ENCODE data around the gene RYR2. TPM values are rescaled to one million over a fixed set of nuclear protein-coding genes. Genes with fewer than 3 reads are reported as not detected.

RYR2 gene
- total RNA-seq, 6 donors from 2014 or later: 1.8 to 23.0 (median 3.7) TPM

DNA sequence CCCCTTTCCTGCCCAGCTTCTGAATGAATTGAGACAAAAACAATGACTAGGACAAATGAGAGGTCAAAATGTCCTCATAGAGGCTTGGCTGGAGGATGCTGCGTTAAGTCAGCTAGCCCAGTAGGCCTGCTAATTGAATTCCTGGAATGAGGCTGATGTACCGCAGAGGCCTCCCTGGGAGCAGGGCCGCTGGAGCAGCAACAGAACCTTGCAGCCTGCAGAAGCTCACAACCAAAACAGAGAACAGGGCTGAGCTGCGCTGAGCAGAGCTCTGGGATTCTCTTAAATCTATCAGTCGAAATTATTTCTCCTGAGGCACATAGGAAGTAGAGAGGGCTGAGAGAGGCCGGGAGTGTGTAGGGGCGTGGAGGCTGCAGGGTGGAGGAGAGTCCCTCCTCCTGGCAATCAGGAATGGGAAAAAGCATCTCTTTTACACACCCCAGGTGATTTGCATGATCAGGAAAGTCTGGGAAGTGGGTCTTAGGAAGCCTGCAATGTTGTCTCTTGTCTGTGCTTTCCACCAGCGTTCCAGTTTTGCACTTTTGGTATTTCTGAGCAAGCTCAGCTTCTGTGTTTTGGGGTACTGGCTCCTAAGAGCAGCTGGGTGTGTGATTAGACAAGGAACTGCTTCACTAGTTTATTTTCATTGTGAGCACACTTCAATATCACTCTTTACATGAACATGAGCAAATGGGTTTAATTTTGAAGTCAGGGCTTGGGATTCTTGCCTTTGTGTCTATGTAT lies 66.5 kb downstream of the RYR2 start:
- no peak for DNase-seq
- Histone ChIP-seq H3K9me3 (no peaks in the 10 kb centered on the region), H3K4me1 (no peaks in the 10 kb centered on the region), H3K36me3 (no peaks in the 10 kb centered on the region), H3K27me3 (no peaks in the 10 kb centered on the region), H3K4me3 (no peak overlapping the region), H3K27ac (no peak overlapping the region)
- WGBS, 2 donors: 54 to 68% methylated on average over 7 to 8 of the region's 8 CpGs
- no peak for TF ChIP-seq POLR2AphosphoS5 (IDR thresholded peaks at IDR 0.05)
- TF ChIP-seq POLR2A (IDR thresholded peaks at IDR 0.05): no peak
- TF ChIP-seq CTCF (IDR thresholded peaks at IDR 0.05): no peak
- no peak for TF ChIP-seq EP300 (IDR thresholded peaks at IDR 0.05)
- ATAC-seq (ENCODE audit: low FRiP score in 2 of 2): no peak

- no peak overlapping the region for H3K27ac ChIP-seq
- WGBS, 2 donors: 66 to 69% methylated on average over 2 of the region's 2 CpGs
- DNase-seq (no peak), ATAC-seq (ENCODE audit: low FRiP score in 2 of 2) (no peak)
- no peak for TF ChIP-seq CTCF (IDR thresholded peaks at IDR 0.05)
- no peak for TF ChIP-seq EP300 (IDR thresholded peaks at IDR 0.05)
- TF ChIP-seq POLR2A (IDR thresholded peaks at IDR 0.05): no peak
- no peak for TF ChIP-seq POLR2AphosphoS5 (IDR thresholded peaks at IDR 0.05)
- H3K27me3 ChIP-seq: no peaks in the 10 kb centered on the region
- no peaks in the 10 kb centered on the region for H3K36me3 ChIP-seq
- H3K9me3 ChIP-seq: no peaks in the 10 kb centered on the region
- H3K4me1 ChIP-seq: no peaks in the 10 kb centered on the region
- no peak overlapping the region for H3K4me3 ChIP-seq
These were observed 69.8 kb downstream of the RYR2 start for GRCh38 chr1:237111807-237112206.

DNA sequence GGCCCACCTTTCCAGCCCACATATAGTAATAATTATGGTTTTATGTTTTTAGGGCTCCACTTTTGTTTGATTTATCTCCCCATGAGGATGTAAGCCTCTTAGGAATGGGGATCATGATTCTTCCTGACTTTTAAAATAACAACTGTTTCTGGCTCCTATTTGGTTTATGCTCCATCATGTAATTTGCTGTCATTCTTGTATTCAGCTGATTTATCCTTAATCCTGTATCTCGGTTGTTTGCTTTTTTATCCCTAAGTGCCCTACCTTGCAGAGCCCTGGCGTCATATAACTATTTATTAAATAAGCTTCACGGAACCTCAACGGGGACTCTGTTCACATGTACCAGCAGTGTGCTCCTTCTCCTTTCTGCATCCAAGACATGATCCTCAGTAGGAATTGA lies 70.7 kb downstream of the RYR2 start:
- WGBS, 2 donors: 65 to 72% methylated on average over 4 of the region's 4 CpGs
- H3K27ac ChIP-seq: no peak overlapping the region
- no peaks in the 10 kb centered on the region for H3K36me3 ChIP-seq
- H3K27me3 ChIP-seq: no peaks in the 10 kb centered on the region
- H3K9me3 ChIP-seq: no peaks in the 10 kb centered on the region
- no peaks in the 10 kb centered on the region for H3K4me1 ChIP-seq
- TF ChIP-seq POLR2A (IDR thresholded peaks at IDR 0.05) (no peak), CTCF (IDR thresholded peaks at IDR 0.05) (no peak), POLR2AphosphoS5 (IDR thresholded peaks at IDR 0.05) (no peak)
- no peak for DNase-seq
- no peak overlapping the region for H3K4me3 ChIP-seq
- no peak for ATAC-seq (ENCODE audit: low FRiP score in 2 of 2)

- Histone ChIP-seq H3K27me3 (no peaks in the 10 kb centered on the region), H3K4me3 (no peak overlapping the region), H3K27ac (no peak overlapping the region), H3K4me1 (no peaks in the 10 kb centered on the region), H3K9me3 (no peaks in the 10 kb centered on the region), H3K36me3 (no peaks in the 10 kb centered on the region)
- TF ChIP-seq POLR2A (IDR thresholded peaks at IDR 0.05) (no peak), EP300 (IDR thresholded peaks at IDR 0.05) (no peak), POLR2AphosphoS5 (IDR thresholded peaks at IDR 0.05) (no peak), CTCF (IDR thresholded peaks at IDR 0.05) (no peak)
- WGBS, 2 donors: 77 to 93% methylated on average over 4 to 6 of the region's 6 CpGs
- DNase-seq (no peak), ATAC-seq (ENCODE audit: low FRiP score in 2 of 2) (no peak)
These were observed 73.1 kb downstream of the RYR2 start for GRCh38 chr1:237115035-237115434.

- Histone ChIP-seq H3K4me3 (no peak overlapping the region), H3K27ac (peak overlapping the region in 1 of 4 donors; percentile 11), H3K4me1 (no peaks in the 10 kb centered on the region), H3K9me3 (no peaks in the 10 kb centered on the region), H3K27me3 (no peaks in the 10 kb centered on the region), H3K36me3 (no peaks in the 10 kb centered on the region)
- DNase-seq (no peak), ATAC-seq (ENCODE audit: low FRiP score in 2 of 2) (peak; percentile 41 to 66)
- TF ChIP-seq CTCF (IDR thresholded peaks at IDR 0.05) (no peak), EP300 (IDR thresholded peaks at IDR 0.05) (peak in 2 of 4 donors; percentile 5 to 33), POLR2AphosphoS5 (IDR thresholded peaks at IDR 0.05) (peak; percentile 30 to 65), POLR2A (IDR thresholded peaks at IDR 0.05) (no peak)
- WGBS, 2 donors: 77 to 85% methylated on average over 5 to 6 of the region's 6 CpGs
These were observed 77.1 kb downstream of the RYR2 start for GRCh38 chr1:237119091-237119490.
